ENCODE measurements around the gene ZDHHC11. TPM values are rescaled to one million over a fixed set of nuclear protein-coding genes. Genes with fewer than 3 reads are reported as not detected.

Gene ZDHHC11
- polyA plus RNA-seq, 1 donor (not counting 4 experiments of a cell fraction or from before 2014, with no cell fraction given): 0.33 TPM

DNA sequence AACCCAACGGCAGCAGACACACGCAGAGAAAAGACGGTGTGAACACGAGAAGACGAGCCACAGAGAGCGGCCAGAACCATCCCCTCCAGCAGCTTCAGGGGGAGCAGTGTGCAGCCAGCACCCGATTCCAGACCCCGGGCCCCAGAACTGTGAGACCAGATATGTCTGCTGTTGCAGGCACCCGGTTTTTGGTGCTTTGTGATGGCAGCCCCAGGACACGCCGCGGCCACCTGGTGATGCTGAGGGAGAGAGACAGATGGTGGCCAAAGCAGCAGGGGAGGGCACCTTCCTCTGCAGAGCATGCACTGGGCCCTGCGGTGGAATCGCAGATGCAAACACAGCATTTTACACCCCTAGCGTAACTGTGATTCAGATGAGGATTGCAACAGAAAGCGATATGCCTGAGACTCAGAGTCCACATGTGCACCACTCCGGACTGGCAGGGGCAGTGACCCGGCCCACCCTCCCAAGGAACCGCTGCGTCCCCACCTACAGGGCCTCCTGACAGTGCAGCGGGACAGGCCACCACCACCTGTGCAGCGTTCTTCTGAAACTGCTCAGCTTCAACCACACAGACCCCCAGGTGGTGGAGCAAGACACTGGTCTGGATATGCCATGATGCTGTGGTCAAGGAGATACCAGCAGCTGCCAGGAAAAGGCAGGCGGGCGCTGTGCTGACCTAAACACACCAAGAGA, 90.3 kb downstream of the ZDHHC11 start:
- no peak for FAIRE-seq

GRCh38 chr5:759781-760362, 90.9 kb downstream of the ZDHHC11 start:
- H3K9me3 ChIP-seq (ENCODE audit: control insufficient read depth, low read depth, low read length): no peaks in the 10 kb centered on the region
- H3K4me3 ChIP-seq (ENCODE audit: control insufficient read depth in 2 of 3, extremely low read depth in 1 of 3, insufficient read depth in 2 of 3, low read depth in 1 of 3, low read length in 3 of 3): no peak overlapping the region
- H3K79me2 ChIP-seq (ENCODE audit: control insufficient read depth, insufficient read depth, low read length): no peaks in the 10 kb centered on the region
- H3K4me2 ChIP-seq (ENCODE audit: control insufficient read depth, extremely low read depth, insufficient read depth, low read depth, low read length): no peak overlapping the region
- H3K27me3 ChIP-seq (ENCODE audit: control insufficient read depth, extremely low read depth, insufficient read depth, low read length): peaks cover 35% of the 10 kb centered on the region
- H2AFZ ChIP-seq (ENCODE audit: control insufficient read depth, low read length): no peak overlapping the region
- peaks cover 4% of the 10 kb centered on the region for H3K4me1 ChIP-seq (ENCODE audit: control insufficient read depth, extremely low read depth, insufficient read depth, low read length)
- no peak overlapping the region for H3K27ac ChIP-seq (ENCODE audit: control insufficient read depth, insufficient read depth, low read length)
- H4K20me1 ChIP-seq (ENCODE audit: control insufficient read depth, extremely low read depth, insufficient read depth, low read length): peaks cover 4% of the 10 kb centered on the region
- no peak for DNase-seq (ENCODE audit: low read depth, low spot score)
- dilution Hi-C loops (cut with MboI; ENCODE audit: extremely low pct_ligation_motif_present, low sequenced_read_pairs): no loop called here
- no peak for FAIRE-seq
- H3K36me3 ChIP-seq (ENCODE audit: control insufficient read depth in 2 of 2, extremely low read depth in 1 of 2, insufficient read depth in 2 of 2, low read length in 2 of 2): no peaks in the 10 kb centered on the region
- H3K9me1 ChIP-seq (ENCODE audit: control insufficient read depth, extremely low read depth, insufficient read depth, low read length): no peaks in the 10 kb centered on the region
- no peak for TF ChIP-seq EZH2 (IDR thresholded peaks at IDR 0.05; ENCODE audit: low read length)
- TF ChIP-seq CTCF (optimal IDR thresholded peaks at IDR 0.05 in 1 of 3, IDR thresholded peaks at IDR 0.05 in 1 of 3, conservative IDR thresholded peaks at IDR 0.05 in 1 of 3; ENCODE audit: extremely low read depth in 1 of 3, insufficient read depth in 2 of 3, low read length in 3 of 3): no peak
- no peak overlapping the region for H3K9ac ChIP-seq (ENCODE audit: control insufficient read depth, extremely low read depth, insufficient read depth, low read length)

More for the DNA sequence above, 90.3 kb downstream of the ZDHHC11 start:
- Histone ChIP-seq H3K4me1 (ENCODE audit: control insufficient read depth, extremely low read depth, insufficient read depth, low read length) (peaks cover 4% of the 10 kb centered on the region), H4K20me1 (ENCODE audit: control insufficient read depth, extremely low read depth, insufficient read depth, low read length) (peaks cover 4% of the 10 kb centered on the region), H3K79me2 (ENCODE audit: control insufficient read depth, insufficient read depth, low read length) (no peaks in the 10 kb centered on the region), H3K27ac (ENCODE audit: control insufficient read depth, insufficient read depth, low read length) (no peak overlapping the region), H3K36me3 (ENCODE audit: control insufficient read depth in 2 of 2, extremely low read depth in 1 of 2, insufficient read depth in 2 of 2, low read length in 2 of 2) (no peaks in the 10 kb centered on the region), H3K9me3 (ENCODE audit: control insufficient read depth, low read depth, low read length) (no peaks in the 10 kb centered on the region), H3K9me1 (ENCODE audit: control insufficient read depth, extremely low read depth, insufficient read depth, low read length) (no peaks in the 10 kb centered on the region), H2AFZ (ENCODE audit: control insufficient read depth, low read length) (no peak overlapping the region), H3K27me3 (ENCODE audit: control insufficient read depth, extremely low read depth, insufficient read depth, low read length) (peaks cover 35% of the 10 kb centered on the region), H3K4me2 (ENCODE audit: control insufficient read depth, extremely low read depth, insufficient read depth, low read depth, low read length) (no peak overlapping the region), H3K4me3 (ENCODE audit: control insufficient read depth in 2 of 3, extremely low read depth in 1 of 3, insufficient read depth in 2 of 3, low read depth in 1 of 3, low read length in 3 of 3) (no peak overlapping the region), H3K9ac (ENCODE audit: control insufficient read depth, extremely low read depth, insufficient read depth, low read length) (no peak overlapping the region)
- DNase-seq (ENCODE audit: low read depth, low spot score): no peak
- dilution Hi-C loops (cut with MboI; ENCODE audit: extremely low pct_ligation_motif_present, low sequenced_read_pairs): no loop called here
- TF ChIP-seq CTCF (optimal IDR thresholded peaks at IDR 0.05 in 1 of 3, IDR thresholded peaks at IDR 0.05 in 1 of 3, conservative IDR thresholded peaks at IDR 0.05 in 1 of 3; ENCODE audit: extremely low read depth in 1 of 3, insufficient read depth in 2 of 3, low read length in 3 of 3) (no peak), EZH2 (IDR thresholded peaks at IDR 0.05; ENCODE audit: low read length) (no peak)

Measured in keratinocyte (primary cell).